Activated naive CD8-positive, alpha-beta T cell treated with anti-CD3 and anti-CD28 coated beads, Interleukin-2, amount 50 U/mL, for 16 hours (primary cell): ENCODE measurements around the gene FTO.

Source experiments
- DNase-seq: peaks from one replicate; pipeline ENCODE4 v3.0.0-alpha.2; 2020; ENCODE audit warnings: low read depth, low spot score

Gene FTO

DNA sequence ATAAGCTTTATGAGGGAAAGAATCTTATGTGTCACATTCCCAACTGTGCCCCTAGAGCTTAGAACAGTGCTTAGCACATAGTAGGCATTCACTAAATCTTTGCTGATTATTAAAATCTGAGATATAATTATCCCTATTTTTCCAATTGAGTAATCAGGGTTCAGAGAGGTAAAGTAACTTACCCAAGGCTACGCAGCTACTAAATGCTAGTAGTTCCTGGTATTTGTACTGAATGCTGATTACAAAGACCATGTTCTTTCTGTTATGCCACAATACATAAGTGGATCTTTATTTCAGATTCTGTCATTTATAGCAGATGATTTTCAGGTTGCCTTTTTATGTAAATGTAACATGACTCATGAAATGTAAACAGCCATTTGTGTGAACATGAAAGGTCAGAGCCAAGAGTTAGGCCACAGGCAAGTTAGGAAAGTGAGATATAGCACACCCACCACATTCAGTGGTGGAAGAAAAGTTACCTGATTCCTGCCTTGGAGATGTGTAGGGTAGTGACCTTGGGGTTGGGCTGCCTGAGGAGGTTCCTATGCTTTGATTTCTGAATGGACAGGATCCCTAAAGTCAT is 77.2 kb downstream of the FTO start:
- DNase-seq, result no peak

DNA sequence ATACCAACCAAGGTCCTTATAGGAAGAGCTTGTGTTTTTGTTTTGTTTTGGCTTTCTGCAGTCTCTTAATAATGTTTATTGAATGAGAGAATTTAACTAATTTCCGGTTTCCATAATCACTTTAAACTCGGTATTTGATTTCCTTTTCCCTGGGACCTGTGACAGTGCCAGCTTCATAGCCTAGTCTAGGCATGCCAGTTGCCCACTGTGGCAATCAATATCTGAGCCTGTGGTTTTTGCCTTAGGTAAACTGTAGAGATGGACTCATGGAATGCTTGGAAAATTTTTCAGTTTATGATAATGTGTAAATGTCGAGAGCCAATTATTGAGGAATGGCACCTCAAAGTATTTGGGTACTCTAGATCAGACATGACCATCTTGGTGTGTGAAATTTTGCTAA is 78.2 kb downstream of the FTO start:
- DNase-seq, result no peak

DNA sequence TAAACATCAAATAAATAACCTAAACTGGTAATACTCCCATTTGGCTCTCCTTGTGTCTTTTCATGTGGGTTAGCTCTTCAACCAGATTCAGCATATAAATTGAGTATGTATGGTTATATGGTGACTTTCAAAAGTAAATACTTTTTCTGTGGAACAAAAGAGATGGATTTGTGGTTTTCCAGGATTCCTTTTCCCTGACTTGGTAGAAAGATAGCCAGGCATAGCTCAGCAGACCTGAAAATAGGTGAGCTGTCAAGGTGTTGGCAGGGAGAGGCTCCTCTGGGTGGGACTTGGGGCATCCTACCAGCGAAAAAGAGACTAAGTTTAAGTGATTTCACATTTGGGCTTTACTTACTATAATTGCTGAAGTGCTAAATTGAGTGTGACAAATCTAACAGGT is 80.3 kb downstream of the FTO start:
- no peak for DNase-seq

DNA sequence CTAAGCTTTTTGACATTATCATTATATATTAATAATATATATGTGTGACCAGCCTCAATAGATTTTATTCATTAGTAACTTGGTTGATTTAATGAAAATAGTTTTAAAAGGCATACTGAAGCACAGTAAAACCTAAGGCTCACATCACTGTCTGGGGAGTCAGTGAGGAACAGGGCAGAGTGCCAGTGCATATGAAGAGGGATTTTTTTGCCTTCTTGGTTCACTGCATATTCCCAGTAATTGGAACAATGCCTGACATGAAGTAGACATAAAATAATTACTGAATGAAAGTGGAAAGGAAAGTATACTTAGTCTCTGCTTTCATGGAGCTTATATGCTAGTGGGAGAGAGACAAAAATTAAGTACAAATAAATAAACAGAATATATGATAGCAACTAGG is 81.1 kb downstream of the FTO start:
- DNase-seq, result no peak

DNA sequence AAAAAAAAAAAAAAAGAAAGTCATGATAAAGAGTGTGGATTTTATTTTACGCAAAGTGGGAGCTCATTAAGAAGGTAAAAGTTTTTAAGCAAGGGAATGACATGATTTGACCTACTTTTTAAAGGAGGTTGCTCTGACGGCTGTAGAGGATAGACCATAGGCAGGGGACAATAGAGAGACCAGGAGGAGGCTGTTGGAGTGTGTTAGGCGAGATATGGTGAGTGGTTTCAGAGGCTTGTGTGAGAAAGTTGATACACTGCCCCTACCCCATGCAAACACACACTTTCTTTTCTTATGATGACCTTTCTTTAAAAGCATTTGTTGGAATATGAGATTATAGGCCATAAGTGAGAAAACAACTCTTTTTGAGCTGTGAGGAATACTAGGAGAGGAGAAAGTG is 82.0 kb downstream of the FTO start:
- no peak for DNase-seq

DNA sequence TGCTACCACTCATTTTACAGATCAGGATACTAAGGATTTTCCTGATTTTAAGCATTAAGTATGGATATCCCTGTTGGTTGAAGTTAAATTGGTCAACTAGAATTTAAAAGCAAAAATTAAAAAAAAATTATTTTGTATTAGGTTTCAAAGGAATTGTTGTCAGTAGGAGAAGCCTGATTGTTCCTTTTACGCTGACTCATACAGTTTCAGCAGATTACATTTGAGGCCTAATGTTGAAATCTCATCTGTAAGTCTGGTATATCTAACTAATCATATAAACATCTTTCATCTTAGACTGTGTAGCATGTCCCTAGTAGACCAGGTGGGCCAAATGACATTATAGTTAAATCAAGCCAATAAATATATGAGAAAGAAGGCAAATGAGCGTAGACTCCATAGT is 83.5 kb downstream of the FTO start:
- DNase-seq, result no peak

DNA sequence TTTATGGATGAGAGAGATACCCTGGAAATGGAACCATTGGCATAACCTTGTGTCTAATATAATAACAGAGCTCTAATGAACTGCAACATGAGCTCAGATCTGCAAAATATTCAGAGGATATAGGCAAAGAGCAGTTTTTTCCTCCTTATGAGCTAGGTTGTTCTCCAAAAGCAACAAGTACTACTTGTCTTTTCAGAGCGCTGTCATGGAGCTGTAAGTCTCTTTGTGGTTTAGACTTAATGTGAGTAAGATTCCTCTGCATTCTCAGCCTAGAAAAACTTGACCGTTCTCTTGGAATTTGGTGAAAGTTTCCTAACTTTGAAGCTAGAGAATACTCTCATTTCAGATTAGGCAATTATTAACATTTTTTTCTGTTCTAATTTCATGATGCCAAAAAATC is 85.2 kb downstream of the FTO start:
- no peak for DNase-seq

DNA sequence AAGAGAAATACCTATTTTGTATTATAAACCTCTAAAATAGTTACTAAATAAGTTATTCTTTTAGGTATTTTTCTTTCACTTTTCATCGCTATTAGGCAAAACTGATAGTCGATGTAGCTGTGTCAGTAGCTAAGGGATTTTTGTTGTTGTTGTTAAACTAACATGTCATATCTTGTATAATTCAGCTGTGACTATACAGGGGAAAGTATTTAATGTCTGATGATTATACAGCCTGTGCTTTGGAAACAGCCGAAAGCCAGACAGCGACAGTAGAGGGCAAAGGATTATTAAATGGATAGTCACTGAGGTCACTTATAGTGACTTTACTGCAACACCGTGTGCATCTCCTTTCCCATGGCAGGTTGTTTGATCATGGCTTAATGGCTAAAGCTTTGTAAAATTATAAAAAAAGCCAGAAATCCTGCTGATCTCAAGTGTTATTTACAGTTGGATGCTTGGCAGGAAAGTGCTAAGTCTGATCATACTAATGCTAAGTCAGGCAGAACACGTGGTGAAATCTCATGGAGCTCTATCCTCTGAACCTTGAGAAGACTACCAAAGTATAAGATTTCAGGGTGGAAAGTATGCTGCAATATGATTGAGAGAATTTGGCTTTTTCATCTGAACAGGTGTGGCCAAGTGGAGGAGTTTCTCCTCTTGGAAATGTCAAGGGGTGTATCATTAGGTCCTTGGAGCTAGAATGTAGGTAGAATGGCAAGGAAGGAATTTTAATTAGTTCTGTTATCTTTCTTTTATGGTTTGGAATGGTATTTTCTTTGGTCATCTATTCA is 88.4 kb downstream of the FTO start:
- no peak for DNase-seq

DNA sequence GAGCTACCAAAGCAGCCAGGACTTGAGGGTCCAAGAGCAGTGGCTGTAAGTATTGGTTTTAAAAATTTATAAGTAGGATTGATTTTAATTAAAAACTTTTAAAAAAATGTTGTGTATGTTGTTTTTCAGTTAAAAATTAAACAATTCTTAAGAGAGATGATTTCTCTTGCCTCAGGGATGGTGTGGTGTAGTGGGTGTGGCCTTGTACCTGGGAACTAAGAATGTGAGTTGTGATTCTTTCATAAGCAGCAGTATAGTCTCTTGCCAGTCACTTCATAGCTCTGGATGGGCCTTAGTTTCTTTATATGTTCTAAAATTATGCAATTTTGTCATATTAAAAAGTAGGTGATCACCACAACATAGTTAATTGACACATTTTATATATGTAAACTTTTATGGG is 99.5 kb downstream of the FTO start:
- no peak for DNase-seq

DNA sequence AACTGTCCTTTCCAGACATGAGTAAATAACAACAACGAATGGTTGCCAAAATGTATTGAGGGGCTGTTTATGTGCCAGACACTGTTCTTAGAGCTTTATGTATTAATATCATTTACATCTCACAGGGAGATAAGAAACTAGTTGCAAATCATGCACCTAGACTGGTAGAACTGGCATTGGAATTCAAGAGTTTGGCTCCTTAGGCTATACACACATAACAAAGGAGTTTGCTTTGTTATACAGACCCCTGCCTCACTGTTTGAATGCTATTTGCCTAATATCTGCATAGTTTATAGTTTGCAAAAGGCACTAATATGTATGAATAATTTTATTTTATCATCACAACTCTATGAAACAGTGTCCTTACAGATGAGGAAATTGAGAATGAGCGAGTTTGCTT is 100.0 kb downstream of the FTO start:
- no peak for DNase-seq

DNA sequence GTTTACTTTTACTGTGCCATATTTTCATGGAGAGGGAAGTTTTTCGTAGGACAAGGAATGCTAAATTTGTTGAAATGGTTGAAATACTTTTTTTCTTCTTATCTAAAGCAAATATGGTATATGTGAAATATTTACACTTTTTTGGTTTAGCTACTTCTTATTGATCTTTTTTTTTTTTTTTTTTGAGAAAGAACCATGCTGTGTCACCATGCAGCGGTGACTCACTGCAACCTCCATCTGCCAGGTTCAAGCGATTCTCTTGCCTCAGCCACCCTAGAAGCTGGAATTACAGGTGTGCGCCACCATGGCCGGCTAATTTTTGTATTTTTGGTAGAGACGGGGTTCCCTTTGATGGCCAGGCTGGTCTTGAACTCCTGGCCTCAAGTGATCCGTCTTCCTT is 100.5 kb downstream of the FTO start:
- no peak for DNase-seq

DNA sequence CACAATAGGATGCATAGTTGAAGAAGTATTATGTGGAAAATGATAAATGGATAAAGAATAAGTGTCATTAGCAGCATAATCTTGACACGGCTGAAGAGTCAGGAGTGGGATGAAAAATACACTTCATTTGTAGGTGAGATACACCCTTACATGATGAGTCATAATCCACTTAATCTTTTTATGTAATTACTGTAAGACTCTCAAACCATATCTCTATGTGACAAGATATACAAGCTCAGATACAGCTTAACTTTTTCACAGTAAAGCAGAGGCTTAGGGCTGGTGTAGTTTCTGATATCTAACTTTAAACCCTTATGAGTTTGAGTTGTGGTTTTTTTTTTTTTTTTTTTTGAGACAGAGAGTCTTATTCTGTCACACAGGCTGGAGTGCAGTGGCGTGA is 101.2 kb downstream of the FTO start:
- no peak for DNase-seq

DNA sequence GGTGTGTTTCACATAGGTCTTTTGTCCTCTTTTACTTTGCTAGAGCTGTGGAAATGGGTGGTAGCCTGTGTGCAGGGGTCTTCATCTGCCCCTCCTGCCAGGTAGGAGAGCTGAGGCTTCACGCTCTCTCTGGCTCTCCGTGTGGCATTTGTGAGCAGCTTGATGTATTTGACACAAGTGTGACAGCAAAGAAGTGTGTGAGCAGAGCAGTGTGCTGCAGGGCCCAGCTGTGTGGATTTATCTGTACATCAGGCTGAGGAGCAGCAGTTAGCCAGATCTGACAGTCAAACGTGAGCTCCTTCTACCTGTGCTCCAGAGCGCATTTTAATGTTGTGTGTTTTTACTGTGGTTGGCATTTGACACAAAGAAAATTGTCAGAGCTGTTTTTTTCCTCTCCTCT is 101.8 kb downstream of the FTO start:
- no peak for DNase-seq

DNA sequence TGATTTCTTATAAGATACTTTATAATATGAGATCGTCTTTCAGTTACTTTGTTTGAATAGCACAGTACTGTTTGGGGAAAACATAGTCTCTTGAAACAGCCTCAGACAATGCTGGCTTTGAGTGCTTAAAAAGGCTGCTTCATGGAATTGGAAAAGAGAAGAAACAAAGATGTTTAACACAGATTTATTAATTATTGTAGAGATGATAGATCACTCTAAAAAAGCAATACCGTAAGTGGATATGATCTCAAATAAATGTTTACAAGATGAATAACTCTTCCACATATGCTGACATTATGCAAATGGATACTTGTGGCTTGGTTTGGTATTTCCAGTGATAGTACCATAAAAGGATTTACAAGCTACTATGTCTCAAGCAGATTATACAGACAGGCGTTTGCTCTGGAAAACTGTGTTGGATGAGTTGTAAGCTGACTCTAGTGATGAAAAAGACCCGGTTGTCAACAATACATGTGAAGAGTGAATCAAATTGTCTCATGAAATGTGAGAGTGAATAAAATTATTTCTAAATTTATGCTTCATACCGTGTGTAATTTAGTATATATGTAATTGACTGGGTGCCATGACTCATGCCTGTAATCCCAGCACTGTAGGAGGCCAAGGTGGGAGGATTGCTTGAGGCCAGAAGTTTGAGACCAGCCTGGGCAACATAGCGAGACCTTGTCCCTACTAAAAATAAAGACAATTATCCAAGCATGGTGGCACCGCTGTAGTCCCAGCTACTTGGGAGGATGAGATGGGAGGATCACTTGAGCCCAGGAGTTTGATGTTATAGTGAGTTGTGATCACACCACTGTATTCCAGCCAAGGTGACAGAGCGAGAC is 105.4 kb downstream of the FTO start:
- DNase-seq, result no peak

DNA sequence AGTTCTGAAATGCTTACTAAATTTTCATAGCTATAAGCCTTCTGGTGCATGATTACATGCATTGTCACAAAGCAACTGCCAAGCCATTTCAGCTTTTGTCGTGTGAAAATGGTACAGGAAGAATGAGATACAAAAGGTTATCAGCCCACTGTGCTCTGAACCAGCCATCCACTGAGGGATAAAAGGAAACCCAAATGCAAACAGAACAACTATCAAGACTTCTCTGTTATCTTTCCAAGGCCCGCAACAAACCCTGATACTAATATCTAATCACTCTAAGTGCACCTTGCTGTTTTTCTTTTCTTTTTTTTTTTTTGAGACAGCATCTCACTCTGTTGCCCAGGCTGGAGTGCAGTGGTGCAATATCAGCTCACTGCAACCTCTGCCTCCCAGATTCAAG is 109.0 kb downstream of the FTO start:
- DNase-seq, result no peak

DNA sequence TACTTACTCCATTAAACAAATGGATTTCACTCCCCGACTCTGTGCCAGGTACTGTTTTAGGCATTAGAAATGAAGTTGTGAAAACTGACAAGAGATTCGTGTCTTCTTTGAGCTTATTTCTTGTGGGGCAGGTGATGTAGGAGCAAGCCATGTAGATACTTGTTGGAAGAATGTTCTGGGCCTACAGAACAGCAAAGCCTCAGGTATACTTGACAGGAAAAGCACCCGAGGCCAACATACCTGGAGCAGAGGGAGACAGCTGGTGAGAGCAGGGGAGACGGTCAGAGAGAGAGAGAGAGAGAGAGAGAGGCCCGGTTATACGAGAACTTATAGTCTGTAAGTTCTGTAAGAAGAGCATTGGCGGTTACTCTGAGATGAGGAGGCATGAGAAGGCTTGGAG is 110.8 kb downstream of the FTO start:
- DNase-seq, result no peak

DNA sequence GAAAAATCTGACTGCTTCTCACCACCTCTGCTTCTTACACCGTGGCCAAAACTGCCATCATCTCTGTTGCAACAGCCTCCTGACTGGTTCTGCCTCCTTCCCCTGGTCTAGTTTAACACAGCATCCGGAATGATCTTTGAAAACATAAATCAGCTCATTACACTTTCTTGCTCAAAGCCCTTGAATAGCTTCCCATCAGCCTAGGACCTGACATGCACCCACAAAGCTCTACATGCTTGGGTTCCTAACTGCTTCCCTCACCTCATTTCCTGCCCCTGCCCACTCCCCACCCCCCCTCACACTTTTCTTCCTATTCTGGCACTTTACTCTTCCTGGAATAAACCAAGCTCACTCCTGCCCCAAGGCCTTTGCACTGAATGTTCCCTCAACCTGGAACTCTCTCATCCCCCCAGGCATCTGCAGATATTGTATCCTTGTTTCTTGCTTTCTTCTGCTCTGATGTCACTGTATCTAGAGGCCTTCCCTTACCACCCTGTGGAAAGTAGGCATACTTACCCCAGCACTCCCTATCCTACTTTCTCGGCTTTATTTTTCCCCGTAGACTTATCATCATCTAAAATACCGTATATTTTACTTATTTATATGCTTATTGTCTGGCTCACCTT is 112.4 kb downstream of the FTO start:
- no peak for DNase-seq

DNA sequence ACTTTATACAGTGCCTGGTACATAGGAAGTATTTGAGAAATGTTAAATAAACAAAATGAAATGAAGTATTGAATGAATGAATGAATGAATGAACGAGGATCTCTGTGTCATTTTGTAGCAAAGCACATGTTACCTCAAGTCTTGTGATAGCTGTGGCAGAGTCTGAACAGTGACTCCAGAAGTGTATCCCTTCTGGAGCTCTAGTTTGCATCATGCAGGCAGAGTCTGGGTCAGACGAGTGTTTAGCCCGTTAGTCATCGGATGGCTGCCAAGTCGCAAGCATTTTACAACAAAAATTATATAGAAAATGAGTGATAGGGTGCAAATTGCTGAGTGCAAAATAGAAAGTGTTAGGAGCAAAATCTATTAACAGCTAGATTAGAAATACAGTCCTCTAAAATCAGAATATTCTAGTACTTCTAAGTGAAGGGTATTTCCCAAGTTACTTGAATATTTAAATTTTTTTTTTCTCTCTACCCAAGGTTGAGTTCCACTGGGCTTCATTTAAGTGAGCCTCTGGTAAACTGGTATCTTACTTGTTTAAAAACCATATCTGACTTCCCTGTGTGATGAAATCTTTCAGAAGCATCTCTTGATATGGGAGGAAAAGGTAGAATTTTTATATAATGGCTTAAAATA is 113.3 kb downstream of the FTO start:
- DNase-seq, result no peak

DNA sequence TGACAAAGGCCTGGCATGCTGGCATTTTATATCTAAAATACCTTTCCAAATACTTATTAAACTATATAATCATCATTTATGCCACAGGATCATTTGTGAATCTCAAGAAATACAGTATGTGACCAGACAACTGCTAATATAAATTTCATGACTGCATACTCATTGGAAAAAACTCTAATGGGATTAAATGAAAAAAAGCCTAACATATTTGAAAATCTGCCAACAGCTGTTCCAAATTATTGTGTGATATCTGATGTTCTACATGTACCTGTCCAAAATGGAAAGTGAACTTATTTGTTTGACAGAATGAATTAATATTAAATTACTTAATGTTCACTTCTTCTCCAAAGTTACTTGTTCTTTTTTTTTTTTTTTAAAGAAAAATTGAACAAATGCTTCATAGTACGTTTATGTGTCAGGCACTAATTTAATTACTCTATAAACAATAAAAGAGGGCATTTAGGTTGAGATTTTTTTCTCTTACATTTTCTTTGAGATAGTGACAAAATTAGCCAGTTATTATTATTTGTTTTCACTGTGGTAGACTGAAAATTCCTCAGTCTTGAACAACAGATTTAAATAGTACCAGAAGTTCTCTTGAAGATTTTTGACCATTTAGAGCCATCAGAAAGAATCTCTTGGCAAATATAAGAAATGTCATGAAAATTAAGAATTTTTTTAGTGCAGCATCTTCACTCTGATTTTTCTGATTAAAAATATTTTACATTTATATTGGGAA is 114.0 kb downstream of the FTO start:
- no peak for DNase-seq

DNA sequence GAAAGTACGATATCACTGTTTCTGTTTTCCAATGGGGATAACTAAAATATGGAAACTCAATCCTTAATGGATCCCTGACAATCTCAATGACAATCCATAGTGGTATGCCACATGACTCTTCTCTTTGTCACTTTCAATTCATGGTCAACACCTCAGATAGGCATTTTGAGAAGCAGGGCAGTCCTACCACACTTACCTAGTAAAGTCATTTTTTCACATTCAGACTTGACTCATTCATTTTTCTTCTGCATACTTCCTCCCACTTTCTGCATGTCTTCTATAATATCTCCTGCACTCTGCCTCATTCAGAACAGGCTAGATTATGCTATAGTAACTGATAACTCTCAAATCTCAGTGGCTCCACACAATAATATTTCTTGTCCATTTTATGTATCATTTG is 117.5 kb downstream of the FTO start:
- DNase-seq, result no peak

DNA sequence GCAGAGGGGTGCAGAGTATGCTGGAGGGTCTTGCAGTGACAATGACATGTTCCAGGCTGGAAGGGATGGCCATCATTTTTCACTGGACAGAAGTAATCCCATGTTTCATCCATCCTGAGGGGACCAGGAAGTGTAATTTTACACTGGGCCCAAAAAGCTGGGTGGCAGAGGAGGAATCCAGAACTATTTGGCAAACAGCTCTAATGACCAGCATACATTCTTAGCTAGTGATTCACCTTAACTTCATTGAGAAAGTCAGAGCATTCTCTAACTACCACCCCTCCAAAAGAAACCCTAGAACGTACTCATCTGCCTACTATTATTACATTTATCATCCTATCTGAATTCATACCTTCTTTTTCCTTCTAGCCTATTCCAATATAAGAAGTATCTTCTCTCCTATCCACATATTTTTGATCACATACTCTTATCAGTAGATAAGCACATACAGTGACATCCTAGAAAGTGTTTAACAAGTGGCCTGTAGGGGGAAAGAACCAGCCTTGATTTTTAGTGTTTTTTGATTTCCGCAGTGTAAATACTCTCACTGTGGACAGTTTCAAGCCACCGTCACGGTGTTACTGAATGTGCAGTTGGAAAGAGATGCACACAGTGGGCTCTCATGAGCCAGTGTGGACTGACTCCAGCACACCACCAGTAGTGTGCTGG is 118.1 kb downstream of the FTO start:
- DNase-seq, result no peak
